C4-2B (cell line): ENCODE data around the gene TLR10.
A peak's percentile ranks its signal among the peaks of the same experiment; 100 is the strongest.

ENCODE experiments used
- H3K27ac ChIP-seq: fragments of 450-650 bp; 2 replicates; pipeline ENCODE4 v1.5.1; 2017
- ZFX ChIP-seq: fragments of 450-650 bp; IDR thresholded peaks from 2 replicates; pipeline ENCODE4 v1.6.1; 2017
- TF ChIP-seq, protein P1 (sequence below): fragments of 450-650 bp; conservative IDR thresholded peaks from 2 replicates; pipeline ENCODE4 v1.5.1; 2017; ENCODE audit warnings: mild to moderate bottlenecking

TLR10 gene

DNA sequence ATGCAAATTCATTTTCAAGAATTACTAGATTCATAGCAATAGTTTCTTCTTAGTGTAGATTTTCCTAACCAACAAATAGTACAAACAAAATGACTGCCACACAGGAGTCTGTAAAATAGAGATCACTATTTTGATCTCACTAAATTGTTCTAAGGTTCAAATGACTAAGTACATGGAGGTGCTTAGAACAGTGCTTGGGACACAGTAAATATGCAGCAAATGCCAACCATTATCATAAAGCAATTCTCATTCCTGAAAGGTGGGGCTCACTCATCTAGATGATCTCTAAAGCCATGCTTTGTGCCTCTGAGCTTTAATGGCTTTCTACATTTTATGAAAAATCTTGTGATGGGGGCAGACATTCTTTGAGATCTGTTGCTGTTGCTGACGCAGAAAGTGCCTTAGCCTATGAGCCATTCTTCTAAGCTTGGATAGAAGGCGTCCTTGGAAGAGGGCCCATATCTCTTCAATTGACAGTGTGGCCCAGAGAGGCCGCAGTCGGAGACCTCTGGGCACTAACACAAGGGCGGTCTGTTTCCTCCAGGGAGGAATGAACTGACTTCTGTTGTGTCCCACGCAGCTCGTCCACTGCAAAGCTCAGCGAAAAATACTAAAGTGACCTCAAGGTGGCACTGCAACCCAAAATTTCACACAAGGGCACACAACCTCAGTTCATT, 23.5 kb downstream of the TLR10 start:
- no peak for TF ChIP-seq ZFX
- TF ChIP-seq, protein P1, sequence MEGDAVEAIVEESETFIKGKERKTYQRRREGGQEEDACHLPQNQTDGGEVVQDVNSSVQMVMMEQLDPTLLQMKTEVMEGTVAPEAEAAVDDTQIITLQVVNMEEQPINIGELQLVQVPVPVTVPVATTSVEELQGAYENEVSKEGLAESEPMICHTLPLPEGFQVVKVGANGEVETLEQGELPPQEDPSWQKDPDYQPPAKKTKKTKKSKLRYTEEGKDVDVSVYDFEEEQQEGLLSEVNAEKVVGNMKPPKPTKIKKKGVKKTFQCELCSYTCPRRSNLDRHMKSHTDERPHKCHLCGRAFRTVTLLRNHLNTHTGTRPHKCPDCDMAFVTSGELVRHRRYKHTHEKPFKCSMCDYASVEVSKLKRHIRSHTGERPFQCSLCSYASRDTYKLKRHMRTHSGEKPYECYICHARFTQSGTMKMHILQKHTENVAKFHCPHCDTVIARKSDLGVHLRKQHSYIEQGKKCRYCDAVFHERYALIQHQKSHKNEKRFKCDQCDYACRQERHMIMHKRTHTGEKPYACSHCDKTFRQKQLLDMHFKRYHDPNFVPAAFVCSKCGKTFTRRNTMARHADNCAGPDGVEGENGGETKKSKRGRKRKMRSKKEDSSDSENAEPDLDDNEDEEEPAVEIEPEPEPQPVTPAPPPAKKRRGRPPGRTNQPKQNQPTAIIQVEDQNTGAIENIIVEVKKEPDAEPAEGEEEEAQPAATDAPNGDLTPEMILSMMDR = peak; percentile 75
- H3K27ac ChIP-seq = no peak overlapping the region

DNA sequence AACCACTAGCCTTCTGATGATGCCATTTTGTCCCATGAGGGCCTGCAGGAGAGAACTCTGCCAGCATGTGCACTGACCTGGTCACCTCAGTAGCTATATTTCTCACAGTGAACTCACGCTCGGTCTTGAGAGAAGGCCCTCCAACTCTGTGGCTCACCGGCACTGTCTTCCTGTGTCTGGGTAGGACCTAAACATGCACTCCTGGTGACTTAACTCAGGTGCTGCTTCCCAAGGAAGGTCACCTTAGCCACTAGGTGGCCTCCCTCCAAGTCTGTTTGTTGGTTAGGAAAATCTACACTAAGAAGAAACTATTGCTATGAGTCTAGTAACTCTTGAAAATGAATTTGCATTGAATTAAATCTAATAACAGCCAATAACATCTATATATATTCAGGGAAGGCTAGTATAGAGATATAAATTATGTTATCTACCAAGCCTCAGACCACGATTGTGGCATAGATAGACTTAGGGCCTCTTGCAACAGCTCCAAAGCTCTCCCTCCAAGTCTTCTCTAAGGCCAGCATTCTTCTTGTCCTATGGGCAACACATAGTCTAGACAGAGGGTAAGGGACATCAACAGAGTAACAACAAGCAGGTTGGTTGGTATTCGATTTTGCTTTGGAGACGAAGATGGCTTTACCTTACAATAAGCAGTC, 24.7 kb downstream of the TLR10 start:
- no peak for TF ChIP-seq ZFX
- TF ChIP-seq, protein P1 = peak; percentile 58
- no peak overlapping the region for H3K27ac ChIP-seq

DNA sequence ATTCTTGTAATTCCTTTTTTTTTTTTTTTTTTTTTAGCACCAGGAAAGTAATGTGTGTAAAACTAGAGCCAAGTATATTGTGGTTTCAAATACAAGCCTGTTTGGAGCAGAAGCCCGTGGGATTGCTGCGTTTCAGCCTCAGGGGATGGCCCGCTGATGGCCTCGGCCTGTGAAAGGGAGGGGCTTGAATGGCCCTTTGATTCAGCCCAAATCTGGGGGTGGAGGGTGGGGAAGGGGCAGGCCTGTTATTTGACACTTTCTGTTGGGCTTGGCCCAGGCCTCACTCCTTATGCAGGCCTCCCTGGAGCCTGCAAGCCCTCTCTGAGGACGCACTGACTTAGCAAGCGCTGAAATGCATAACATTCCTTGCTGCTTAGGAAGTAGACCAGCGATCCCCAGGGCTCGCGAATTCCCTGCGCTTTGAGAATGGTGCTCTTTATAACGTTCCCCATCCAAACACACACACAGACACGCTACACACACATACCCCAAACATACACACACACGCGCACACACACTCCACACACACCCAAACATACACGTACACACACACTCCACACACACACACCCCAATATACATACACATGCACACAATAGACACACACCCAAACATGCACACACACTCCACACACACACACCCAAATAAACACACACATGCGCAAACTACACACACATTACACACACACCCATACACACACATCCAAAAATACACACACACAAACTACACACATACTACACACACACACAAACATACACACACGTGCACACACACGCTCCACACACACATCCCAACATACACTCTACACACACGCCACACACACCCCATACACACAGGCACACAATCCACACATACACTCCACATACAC, 29.6 kb downstream of the TLR10 start:
- TF ChIP-seq, protein P1 = no peak
- TF ChIP-seq ZFX = no peak
- H3K27ac ChIP-seq = no peak overlapping the region

DNA sequence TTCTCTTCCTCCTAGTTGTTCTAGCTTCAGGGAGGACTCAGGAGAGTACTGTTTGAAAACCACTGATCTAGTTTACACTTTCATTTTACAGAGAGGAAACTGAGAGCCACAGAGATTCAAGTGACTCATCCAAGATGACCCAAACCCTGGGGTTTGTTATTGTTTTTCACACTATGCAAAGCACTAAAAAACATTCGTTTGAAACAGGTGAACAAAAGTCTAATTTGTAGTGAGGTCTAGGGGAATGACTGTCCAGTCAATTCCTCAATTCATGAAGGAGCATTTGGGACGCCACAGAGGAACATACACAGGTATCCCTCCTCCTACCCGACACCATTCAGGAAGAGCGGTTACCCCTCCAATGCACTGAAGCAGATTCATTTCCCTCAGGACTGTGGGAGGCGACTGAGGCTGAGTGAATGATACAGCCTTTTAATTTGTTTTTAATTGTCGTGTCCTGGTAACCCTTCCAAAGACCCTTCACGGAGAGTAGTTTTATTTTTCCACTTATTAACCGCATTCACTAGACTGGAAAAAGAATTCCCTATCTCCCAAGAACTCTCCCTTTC, 30.3 kb downstream of the TLR10 start:
- no peak for TF ChIP-seq ZFX
- TF ChIP-seq, protein P1 = no peak
- no peak overlapping the region for H3K27ac ChIP-seq

GRCh38 chr4:38751341-38752010, 31.3 kb downstream of the TLR10 start:
- no peak for TF ChIP-seq ZFX
- TF ChIP-seq, protein P1 = no peak
- no peak overlapping the region for H3K27ac ChIP-seq

GRCh38 chr4:38749336-38749735, 33.5 kb downstream of the TLR10 start:
- H3K27ac ChIP-seq = no peak overlapping the region
- TF ChIP-seq, protein P1 = no peak
